Measurements from ENCODE around the gene KIF2C. TPM values are rescaled to one million over a fixed set of nuclear protein-coding genes. Genes with fewer than 3 reads are reported as not detected.

The KIF2C gene
- total and polyA plus RNA-seq, 10 donors: 1.4 to 7.6 (median 4.5) TPM

DNA sequence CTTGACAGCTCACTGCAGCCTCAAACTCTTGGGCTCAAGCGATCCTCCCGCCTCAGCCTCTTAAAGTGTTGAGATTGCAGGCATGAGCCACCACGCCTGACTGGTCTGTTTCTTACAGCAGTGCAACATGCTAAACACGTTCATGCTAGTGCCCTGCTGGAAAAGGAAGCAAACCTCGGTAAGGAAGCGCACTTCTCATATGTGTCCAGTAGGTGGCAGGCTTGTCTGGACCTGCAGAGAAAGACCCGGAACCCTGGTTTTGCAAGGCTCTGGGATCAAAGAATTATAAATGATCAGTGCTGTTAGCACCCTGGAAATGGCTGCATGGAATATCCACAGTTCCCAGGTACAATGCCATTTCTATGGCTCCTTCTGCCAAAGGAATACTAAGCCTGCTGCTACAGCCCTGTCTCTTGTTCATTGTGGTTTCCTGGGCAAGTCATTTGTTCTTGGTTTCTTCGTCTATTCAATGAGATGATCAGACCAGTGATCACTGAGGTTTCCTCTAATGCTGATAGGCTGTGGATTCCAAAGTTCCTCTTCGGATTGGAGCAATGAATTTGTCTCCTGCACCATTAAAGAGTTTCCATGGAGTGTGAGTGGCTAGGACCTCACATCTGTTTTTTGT, 24.6 kb upstream of the KIF2C start:
- 3 to 7% (median 5%) methylated on average over 9 of the region's 9 CpGs for WGBS, 5 donors
- Histone ChIP-seq H3K27me3 (replicated peaks in 1 of 7) (peaks cover 0 to 4% (median 0%) of the 10 kb centered on the region in 7 donors), H3K4me1 (peaks cover 10 to 77% (median 41%) of the 10 kb centered on the region in 6 donors), H3K27ac (peak overlapping the region in 5 of 8 donors; percentile 51 to 85 (median 76)), H3K9me3 (no peaks in the 10 kb centered on the region), H3K4me3 (peak overlapping the region in 1 of 8 donors; percentile 24), H3K36me3 (no peaks in the 10 kb centered on the region)
- peak; percentile 81 for DNase-seq
- TF ChIP-seq POLR2A (IDR thresholded peaks at IDR 0.05) (no peak), CTCF (IDR thresholded peaks at IDR 0.05 in 8 of 11, conservative IDR thresholded peaks at IDR 0.05 in 3 of 11) (peak; percentile 70 to 95 (median 89)), POLR2AphosphoS5 (IDR thresholded peaks at IDR 0.05) (peak in 1 of 3 donors; percentile 42)
- intact Hi-C loops (cut with DNase I; ENCODE audit: low total_unique reads): no loop called here

DNA sequence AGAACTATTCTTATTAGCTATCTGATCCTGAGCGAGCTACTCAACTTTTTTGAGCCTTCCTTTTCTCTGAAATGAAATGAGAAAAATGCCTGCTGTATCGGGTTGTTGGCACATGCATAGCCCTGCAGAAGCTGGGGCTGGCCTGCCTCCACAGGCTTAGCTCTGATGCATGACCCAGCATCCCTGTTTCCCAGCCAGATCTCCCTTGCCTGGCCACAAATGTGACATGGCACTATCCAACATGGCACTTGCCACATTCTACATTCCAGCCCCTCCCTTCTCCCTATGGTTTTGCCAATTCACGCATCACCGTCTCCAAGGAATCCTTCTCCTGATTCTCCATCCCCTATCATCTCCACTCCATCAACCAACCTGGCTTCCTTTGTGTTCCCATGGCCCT, 22.5 kb upstream of the KIF2C start:
- H3K36me3 ChIP-seq: no peaks in the 10 kb centered on the region
- no peaks in the 10 kb centered on the region for H3K9me3 ChIP-seq
- peaks cover 10 to 92% (median 52%) of the 10 kb centered on the region in 6 donors for H3K4me1 ChIP-seq
- 88 to 94% (median 90%) methylated on average over 4 of the region's 4 CpGs for WGBS, 5 donors
- peak; percentile 51 for DNase-seq
- H3K27ac ChIP-seq: peak overlapping the region in 2 of 8 donors; percentile 12 to 51
- TF ChIP-seq POLR2A (IDR thresholded peaks at IDR 0.05) (no peak), POLR2AphosphoS5 (IDR thresholded peaks at IDR 0.05) (no peak), CTCF (IDR thresholded peaks at IDR 0.05 in 8 of 11, conservative IDR thresholded peaks at IDR 0.05 in 3 of 11) (no peak)
- peaks cover 0 to under 1% (median 0%) of the 10 kb centered on the region in 7 donors for H3K27me3 ChIP-seq (replicated peaks in 1 of 7)
- H3K4me3 ChIP-seq: no peak overlapping the region
- intact Hi-C loops (cut with DNase I; ENCODE audit: low total_unique reads): no loop called here

GRCh38 chr1:44717653-44718052, 22.0 kb upstream of the KIF2C start:
- H3K27ac ChIP-seq: peak overlapping the region in 3 of 8 donors; percentile 5 to 51 (median 12)
- intact Hi-C loops (cut with DNase I; ENCODE audit: low total_unique reads): no loop called here
- no peaks in the 10 kb centered on the region for H3K9me3 ChIP-seq
- no peaks in the 10 kb centered on the region for H3K36me3 ChIP-seq
- H3K4me1 ChIP-seq: peaks cover 15 to 92% (median 54%) of the 10 kb centered on the region in 6 donors
- 19 to 52% (median 42%) methylated on average over 1 of the region's 1 CpG for WGBS, 5 donors
- no peak for DNase-seq
- H3K4me3 ChIP-seq: no peak overlapping the region
- TF ChIP-seq POLR2AphosphoS5 (IDR thresholded peaks at IDR 0.05): no peak
- TF ChIP-seq POLR2A (IDR thresholded peaks at IDR 0.05): no peak
- no peak for TF ChIP-seq CTCF (IDR thresholded peaks at IDR 0.05 in 8 of 11, conservative IDR thresholded peaks at IDR 0.05 in 3 of 11)
- no peaks in the 10 kb centered on the region for H3K27me3 ChIP-seq (replicated peaks in 1 of 7)

- TF ChIP-seq CTCF (IDR thresholded peaks at IDR 0.05 in 8 of 11, conservative IDR thresholded peaks at IDR 0.05 in 3 of 11) (no peak), POLR2AphosphoS5 (IDR thresholded peaks at IDR 0.05) (no peak)
- intact Hi-C loops (cut with DNase I; ENCODE audit: low total_unique reads): no loop called here
- Histone ChIP-seq H3K4me1 (peaks cover 15 to 92% (median 57%) of the 10 kb centered on the region in 6 donors), H3K4me3 (no peak overlapping the region), H3K9me3 (no peaks in the 10 kb centered on the region), H3K36me3 (no peaks in the 10 kb centered on the region), H3K27me3 (replicated peaks in 1 of 7) (no peaks in the 10 kb centered on the region), H3K27ac (peak overlapping the region in 3 of 8 donors; percentile 5 to 51 (median 12))
- 76 to 87% (median 80%) methylated on average over 6 of the region's 6 CpGs for WGBS, 5 donors
- peak; percentile 35 for DNase-seq
Observed at GRCh38 chr1:44718091-44718490, 21.5 kb upstream of the KIF2C start.

All from spleen (tissue), 11 donors.